ENCODE results near the gene ALDH1A2.
A peak's percentile ranks its signal among the peaks of the same experiment; 100 is the strongest.

ALDH1A2 gene

GRCh38 chr15:57943171-57943570 is 122.3 kb downstream of the ALDH1A2 start:
- no peak for DNase-seq (ENCODE audit: low spot score)

- no peak for DNase-seq (ENCODE audit: low spot score)
These were observed 123.7 kb downstream of the ALDH1A2 start for GRCh38 chr15:57941816-57942215.

- DNase-seq (ENCODE audit: low spot score) = no peak
These were observed 133.2 kb downstream of the ALDH1A2 start for GRCh38 chr15:57932348-57932747.

GRCh38 chr15:57931570-57931969 is 133.9 kb downstream of the ALDH1A2 start:
- no peak for DNase-seq (ENCODE audit: low spot score)

GRCh38 chr15:57927091-57927631 is 138.3 kb downstream of the ALDH1A2 start:
- no peak for DNase-seq (ENCODE audit: low spot score)

- no peak for DNase-seq (ENCODE audit: low spot score)
These were observed 139.9 kb downstream of the ALDH1A2 start for GRCh38 chr15:57925650-57926049.

- no peak for DNase-seq (ENCODE audit: low spot score)
These were observed 140.9 kb downstream of the ALDH1A2 start for GRCh38 chr15:57924598-57924997.

- DNase-seq (ENCODE audit: low spot score) = no peak
These were observed 141.8 kb downstream of the ALDH1A2 start for GRCh38 chr15:57923750-57924149.

GRCh38 chr15:57923306-57923705 is 142.2 kb downstream of the ALDH1A2 start:
- no peak for DNase-seq (ENCODE audit: low spot score)

GRCh38 chr15:57922776-57923175 is 142.7 kb downstream of the ALDH1A2 start:
- peak; percentile 31 for DNase-seq (ENCODE audit: low spot score)

GRCh38 chr15:57921371-57921770 is 144.1 kb downstream of the ALDH1A2 start:
- DNase-seq (ENCODE audit: low spot score) = no peak

- no peak for DNase-seq (ENCODE audit: low spot score)
These were observed 144.6 kb downstream of the ALDH1A2 start for GRCh38 chr15:57920911-57921310.

- DNase-seq (ENCODE audit: low spot score) = no peak
These were observed 145.8 kb downstream of the ALDH1A2 start for GRCh38 chr15:57919754-57920153.

GRCh38 chr15:57917998-57918397 is 147.5 kb downstream of the ALDH1A2 start:
- DNase-seq (ENCODE audit: low spot score) = no peak

GRCh38 chr15:57916695-57917094 is 148.8 kb downstream of the ALDH1A2 start:
- DNase-seq (ENCODE audit: low spot score) = no peak

- DNase-seq (ENCODE audit: low spot score) = no peak
These were observed 149.5 kb downstream of the ALDH1A2 start for GRCh38 chr15:57915827-57916531.

- no peak for DNase-seq (ENCODE audit: low spot score)
These were observed 151.0 kb downstream of the ALDH1A2 start for GRCh38 chr15:57914350-57915055.

- no peak for DNase-seq (ENCODE audit: low spot score)
These were observed 154.3 kb downstream of the ALDH1A2 start for GRCh38 chr15:57911247-57911646.

GRCh38 chr15:57910672-57911071 is 154.8 kb downstream of the ALDH1A2 start:
- DNase-seq (ENCODE audit: low spot score) = no peak

- no peak for DNase-seq (ENCODE audit: low spot score)
These were observed 156.1 kb downstream of the ALDH1A2 start for GRCh38 chr15:57909388-57909787.

- DNase-seq (ENCODE audit: low spot score) = no peak
These were observed 161.9 kb downstream of the ALDH1A2 start for GRCh38 chr15:57903626-57904025.
